H9 (cell line): ENCODE measurements around the gene TADA2A. TPM values are rescaled to one million over a fixed set of nuclear protein-coding genes. Genes with fewer than 3 reads are reported as not detected.

Source experiments
- DNase-seq: peaks from one replicate; pipeline ENCODE4 v3.0.0-alpha.2; 2017
- H2AFZ ChIP-seq: one replicate; pipeline ENCODE4 v1.6.1; 2013; ENCODE audit warnings: mild to moderate bottlenecking, low read length, control low read depth, moderate library complexity
- H2AK5ac ChIP-seq: 2 replicates; pipeline ENCODE4 v1.6.1; 2013; ENCODE audit warnings: low read length, control low read depth, mixed read lengths; ENCODE audit not compliant: insufficient read length
- H2BK120ac ChIP-seq: one replicate; pipeline ENCODE4 v1.6.1; 2013; ENCODE audit warnings: low read depth, mild to moderate bottlenecking, low read length, control low read depth, inconsistent platforms; ENCODE audit not compliant: poor library complexity, severe bottlenecking
- H2BK12ac ChIP-seq: 2 replicates; pipeline ENCODE4 v1.6.1; 2013; ENCODE audit warnings: low read length, control low read depth, mixed read lengths, low read depth; ENCODE audit not compliant: insufficient read length
- H2BK15ac ChIP-seq: 2 replicates; pipeline ENCODE4 v1.6.1; 2013; ENCODE audit warnings: low read depth, low read length, control low read depth
- H2BK20ac ChIP-seq: one replicate; pipeline ENCODE4 v1.6.1; 2013; ENCODE audit warnings: low read depth, mild to moderate bottlenecking, low read length, control low read depth, inconsistent platforms; ENCODE audit not compliant: poor library complexity, severe bottlenecking
- H2BK5ac ChIP-seq: 2 replicates; pipeline ENCODE4 v1.6.1; 2013; ENCODE audit warnings: low read length, control low read depth, mixed read lengths; ENCODE audit not compliant: insufficient read length
- H3K14ac ChIP-seq: 2 replicates; pipeline ENCODE4 v1.6.1; 2013; ENCODE audit warnings: low read length, control low read depth; ENCODE audit not compliant: insufficient read depth
- H3K18ac ChIP-seq: 2 replicates; pipeline ENCODE4 v1.6.1; 2013; ENCODE audit warnings: low read depth, mild to moderate bottlenecking, mixed read lengths, low read length, control low read depth; ENCODE audit not compliant: insufficient read length
- H3K23ac ChIP-seq: 2 replicates; pipeline ENCODE4 v1.6.1; 2013; ENCODE audit warnings: low read length, control low read depth, mixed read lengths, low read depth; ENCODE audit not compliant: insufficient read length
- H3K23me2 ChIP-seq: 2 replicates; pipeline ENCODE4 v1.6.1; 2013; ENCODE audit warnings: low read depth, mild to moderate bottlenecking, mixed read lengths, low read length, control low read depth; ENCODE audit not compliant: insufficient read length, poor library complexity, severe bottlenecking
- H3K27ac ChIP-seq: 2 replicates; pipeline ENCODE4 v1.5.1; 2013; ENCODE audit warnings: low read length, control low read depth, mixed read lengths, low read depth; ENCODE audit not compliant: insufficient read length
- H3K27me3 ChIP-seq: 2 replicates; pipeline ENCODE4 v1.6.1; 2013; ENCODE audit warnings: low read length, control low read depth, inconsistent platforms; ENCODE audit not compliant: insufficient read depth
- H3K4ac ChIP-seq: 2 replicates; pipeline ENCODE4 v1.6.1; 2013; ENCODE audit warnings: low read depth, mild to moderate bottlenecking, control low read depth, inconsistent platforms, low read length, moderate library complexity
- H3K4me1 ChIP-seq: 2 replicates; pipeline ENCODE4 v1.6.1; 2013; ENCODE audit warnings: low read length, control low read depth, inconsistent platforms; ENCODE audit not compliant: insufficient read depth
- H3K4me2 ChIP-seq: 2 replicates; pipeline ENCODE4 v1.6.1; 2013; ENCODE audit warnings: low read length, control low read depth, mixed read lengths; ENCODE audit not compliant: insufficient read length, insufficient read depth
- H3K56ac ChIP-seq: 2 replicates; pipeline ENCODE4 v1.6.1; 2013; ENCODE audit warnings: low read depth, mild to moderate bottlenecking, mixed read lengths, low read length, control low read depth; ENCODE audit not compliant: insufficient read length
- H3K79me1 ChIP-seq: 2 replicates; pipeline ENCODE4 v1.6.1; 2013; ENCODE audit warnings: low read depth, mild to moderate bottlenecking, moderate library complexity, low read length, control low read depth, inconsistent platforms; ENCODE audit not compliant: insufficient read depth, poor library complexity, severe bottlenecking
- H3K79me2 ChIP-seq: 2 replicates; pipeline ENCODE4 v1.6.1; 2013; ENCODE audit warnings: low read length, control low read depth, inconsistent platforms; ENCODE audit not compliant: insufficient read depth
- H3K9ac ChIP-seq: 2 replicates; pipeline ENCODE4 v1.6.1; 2013; ENCODE audit warnings: low read length, control low read depth, mixed read lengths; ENCODE audit not compliant: insufficient read length; ENCODE audit errors: extremely low read depth
- H3K9me3 ChIP-seq: one replicate; pipeline ENCODE4 v1.6.1; 2013; ENCODE audit warnings: low read depth, low read length, inconsistent platforms; ENCODE audit not compliant: control insufficient read depth
- H3T11ph ChIP-seq: one replicate; pipeline ENCODE4 v1.6.1; 2013; ENCODE audit warnings: mild to moderate bottlenecking, low read length, control low read depth, inconsistent platforms
- H4K20me1 ChIP-seq: one replicate; pipeline ENCODE4 v1.6.1; 2013; ENCODE audit not compliant: control insufficient read depth, insufficient read length, insufficient read depth
- H4K5ac ChIP-seq: 2 replicates; pipeline ENCODE4 v1.6.1; 2013; ENCODE audit warnings: low read depth, mild to moderate bottlenecking, mixed read lengths, low read length, control low read depth; ENCODE audit not compliant: insufficient read length
- H4K8ac ChIP-seq: replicated peaks from 2 replicates; pipeline ENCODE4 v1.6.1; 2013; ENCODE audit warnings: low read length, control low read depth, mixed read lengths, low read depth; ENCODE audit not compliant: insufficient read length
- H4K91ac ChIP-seq: 2 replicates; pipeline ENCODE4 v1.6.1; 2013; ENCODE audit warnings: low read depth, mild to moderate bottlenecking, moderate library complexity, mixed read lengths, low read length, control low read depth; ENCODE audit not compliant: insufficient read length
- H3K27ac Mint-ChIP-seq, 3 experiments: 2 replicates in 2 of 3; 3 replicates in 1 of 3; pipeline ENCODE4 v1.8.0; 2020 to 2021; ENCODE audit warnings: mixed read lengths in 3 of 3, mild to moderate bottlenecking in 1 of 3, moderate library complexity in 1 of 3
- H3K27me3 Mint-ChIP-seq: 2 replicates; pipeline ENCODE4 v1.8.0; 2021; ENCODE audit warnings: low read depth, mild to moderate bottlenecking, moderate library complexity, mixed read lengths
- H3K36me3 Mint-ChIP-seq, 3 experiments: 2 replicates in 2 of 3; 3 replicates in 1 of 3; pipeline ENCODE4 v1.8.0; 2020 to 2021; ENCODE audit warnings: low read depth in 3 of 3, mixed read lengths in 3 of 3; ENCODE audit not compliant: insufficient read depth in 1 of 3
- H3K4me1 Mint-ChIP-seq, 2 experiments: 2 replicates each; pipeline ENCODE4 v1.8.0; 2020; ENCODE audit warnings: mixed read lengths in 2 of 2
- H3K4me3 Mint-ChIP-seq, 2 experiments: 2 replicates in 1 of 2; 3 replicates in 1 of 2; pipeline ENCODE4 v1.8.0; 2020 to 2021; ENCODE audit warnings: mild to moderate bottlenecking in 2 of 2, mixed read lengths in 2 of 2, moderate library complexity in 1 of 2
- H3K9me3 Mint-ChIP-seq, 2 experiments: 2 replicates in 1 of 2; 3 replicates in 1 of 2; pipeline ENCODE4 v1.8.0; 2020; ENCODE audit warnings: mild to moderate bottlenecking in 2 of 2, mixed read lengths in 2 of 2, moderate library complexity in 1 of 2
- WGBS: extraction: QIAGEN DNeasy Blood & Tissue Kit; methylation state at CpG from one replicate; pipeline ENCODE4 v1.1.7; 2013; ENCODE audit warnings: missing lambda C conversion rate, low lambda C conversion rate, mixed read lengths; ENCODE audit not compliant: insufficient read length; ENCODE audit errors: extremely low coverage; 5-methylcytosine and 5-hydroxymethylcytosine counted together
- total RNA-seq: library from RNA; stranded (reverse); gene quantifications from 2 replicates; pipeline ENCODE4 v1.2.1, GENCODE V29; 2021
- TF ChIP-seq, protein P1 (sequence below): fragments of 200-600 bp; sonication (generic); conservative IDR thresholded peaks from 3 replicates; pipeline ENCODE4 v1.8.0; 2021; ENCODE audit warnings: antibody characterized with exemption, mild to moderate bottlenecking

TADA2A gene
- total RNA-seq, 1 experiment from 2014 or later, result 20.9 TPM

DNA sequence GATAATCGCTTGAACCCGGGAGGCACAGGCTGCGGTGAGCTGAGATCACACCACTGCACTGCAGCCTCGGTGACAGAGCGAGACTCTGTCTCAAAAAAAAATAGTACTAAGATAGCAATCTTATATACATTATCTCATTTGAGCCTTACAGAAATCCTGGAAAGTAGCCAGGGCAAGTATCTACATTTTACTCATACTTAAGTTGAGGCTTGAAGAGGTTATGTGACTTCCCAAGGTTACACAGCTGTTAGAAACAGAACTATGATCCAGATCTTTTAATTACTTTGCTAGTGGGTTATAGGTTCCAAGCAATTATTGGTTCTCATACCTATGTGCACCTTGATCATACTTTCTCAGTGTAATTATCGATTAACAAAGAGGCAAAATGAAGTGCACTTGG lies 15.5 kb upstream of the TADA2A start:
- no CpG with 5 or more reads among the region's 6 CpGs for WGBS
- no peak overlapping the region for H4K91ac ChIP-seq
- H2AFZ ChIP-seq, result no peak overlapping the region
- Mint-ChIP-seq H3K9me3 (no peaks in the 10 kb centered on the region), H3K36me3 (no peaks in the 10 kb centered on the region), H3K27ac (no peak overlapping the region), H3K27me3 (no peaks in the 10 kb centered on the region), H3K4me3 (no peak overlapping the region), H3K4me1 (peaks cover 4 to 10% of the 10 kb centered on the region in 2 experiments)
- H3K14ac ChIP-seq, result no peak overlapping the region
- H4K8ac ChIP-seq, result no peak overlapping the region
- no peak overlapping the region for H3K56ac ChIP-seq
- H3K27ac ChIP-seq, result no peak overlapping the region
- H3K4ac ChIP-seq, result no peak overlapping the region
- no peak overlapping the region for H3K4me2 ChIP-seq
- TF ChIP-seq, protein P1, sequence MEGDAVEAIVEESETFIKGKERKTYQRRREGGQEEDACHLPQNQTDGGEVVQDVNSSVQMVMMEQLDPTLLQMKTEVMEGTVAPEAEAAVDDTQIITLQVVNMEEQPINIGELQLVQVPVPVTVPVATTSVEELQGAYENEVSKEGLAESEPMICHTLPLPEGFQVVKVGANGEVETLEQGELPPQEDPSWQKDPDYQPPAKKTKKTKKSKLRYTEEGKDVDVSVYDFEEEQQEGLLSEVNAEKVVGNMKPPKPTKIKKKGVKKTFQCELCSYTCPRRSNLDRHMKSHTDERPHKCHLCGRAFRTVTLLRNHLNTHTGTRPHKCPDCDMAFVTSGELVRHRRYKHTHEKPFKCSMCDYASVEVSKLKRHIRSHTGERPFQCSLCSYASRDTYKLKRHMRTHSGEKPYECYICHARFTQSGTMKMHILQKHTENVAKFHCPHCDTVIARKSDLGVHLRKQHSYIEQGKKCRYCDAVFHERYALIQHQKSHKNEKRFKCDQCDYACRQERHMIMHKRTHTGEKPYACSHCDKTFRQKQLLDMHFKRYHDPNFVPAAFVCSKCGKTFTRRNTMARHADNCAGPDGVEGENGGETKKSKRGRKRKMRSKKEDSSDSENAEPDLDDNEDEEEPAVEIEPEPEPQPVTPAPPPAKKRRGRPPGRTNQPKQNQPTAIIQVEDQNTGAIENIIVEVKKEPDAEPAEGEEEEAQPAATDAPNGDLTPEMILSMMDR, result no peak
- no peak overlapping the region for H3T11ph ChIP-seq
- H2BK12ac ChIP-seq, result no peak overlapping the region
- no peak overlapping the region for H2BK15ac ChIP-seq
- no peak for DNase-seq
- no peaks in the 10 kb centered on the region for H3K79me2 ChIP-seq
- no peak overlapping the region for H3K23ac ChIP-seq
- no peaks in the 10 kb centered on the region for H3K9me3 ChIP-seq
- no peaks in the 10 kb centered on the region for H3K4me1 ChIP-seq
- no peak overlapping the region for H4K5ac ChIP-seq
- no peaks in the 10 kb centered on the region for H3K23me2 ChIP-seq
- no peaks in the 10 kb centered on the region for H3K27me3 ChIP-seq
- H3K79me1 ChIP-seq, result no peaks in the 10 kb centered on the region
- no peak overlapping the region for H2BK5ac ChIP-seq
- H3K9ac ChIP-seq, result no peak overlapping the region
- H4K20me1 ChIP-seq, result no peaks in the 10 kb centered on the region
- H2BK120ac ChIP-seq, result no peak overlapping the region
- no peak overlapping the region for H3K18ac ChIP-seq
- H2BK20ac ChIP-seq, result no peak overlapping the region
- H2AK5ac ChIP-seq, result no peak overlapping the region
